GM18502 (cell line): ENCODE measurements around the gene TBC1D19.
A peak's percentile ranks its signal among the peaks of the same experiment; 100 is the strongest.

Source experiments
- ATAC-seq: cut with Tn5 transposase; IDR thresholded peaks from one replicate; pipeline ENCODE4 v1.9.1; 2021; ENCODE audit warnings: mild to moderate bottlenecking; ENCODE audit not compliant: unreplicated experiment, poor library complexity

The TBC1D19 gene

DNA sequence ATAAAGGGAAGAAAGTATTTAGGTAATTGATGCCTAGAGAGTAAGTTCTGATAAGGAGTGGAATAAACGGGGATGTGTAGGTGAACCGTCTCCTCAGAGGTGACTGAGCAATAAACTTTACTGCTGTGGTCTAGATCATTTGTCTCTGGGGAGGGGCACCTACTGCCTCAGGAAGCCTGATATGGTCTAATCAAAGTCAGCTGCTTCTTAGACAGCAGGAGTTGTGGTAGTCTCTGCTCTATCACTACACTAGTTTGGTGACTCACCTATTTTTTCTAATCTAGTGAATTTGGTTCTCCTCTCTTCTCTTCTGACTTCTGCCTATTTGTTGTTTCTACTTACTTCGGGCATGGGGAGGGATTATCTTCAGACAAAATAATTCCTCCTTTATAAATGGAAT lies 181.6 kb downstream of the TBC1D19 start:
- ATAC-seq: no peak

DNA sequence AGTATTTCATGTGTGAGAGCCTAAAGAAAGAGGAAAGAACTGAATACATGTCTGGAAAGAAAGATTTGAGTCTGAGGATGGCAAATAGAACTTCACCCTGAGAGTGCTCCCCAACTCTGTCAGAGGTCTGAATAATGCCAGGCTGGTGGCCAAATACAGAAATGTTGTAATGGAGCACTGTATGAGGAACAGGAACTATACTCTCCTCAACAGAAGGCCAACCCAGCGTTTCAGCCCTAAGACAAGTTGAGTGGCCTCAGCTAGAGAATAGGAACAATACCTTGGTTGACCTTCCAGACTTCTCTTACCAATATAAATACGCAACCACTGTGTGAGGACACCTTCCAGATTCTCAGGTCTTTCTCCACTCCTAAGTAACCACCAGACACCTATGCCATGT lies 182.3 kb downstream of the TBC1D19 start:
- no peak for ATAC-seq

DNA sequence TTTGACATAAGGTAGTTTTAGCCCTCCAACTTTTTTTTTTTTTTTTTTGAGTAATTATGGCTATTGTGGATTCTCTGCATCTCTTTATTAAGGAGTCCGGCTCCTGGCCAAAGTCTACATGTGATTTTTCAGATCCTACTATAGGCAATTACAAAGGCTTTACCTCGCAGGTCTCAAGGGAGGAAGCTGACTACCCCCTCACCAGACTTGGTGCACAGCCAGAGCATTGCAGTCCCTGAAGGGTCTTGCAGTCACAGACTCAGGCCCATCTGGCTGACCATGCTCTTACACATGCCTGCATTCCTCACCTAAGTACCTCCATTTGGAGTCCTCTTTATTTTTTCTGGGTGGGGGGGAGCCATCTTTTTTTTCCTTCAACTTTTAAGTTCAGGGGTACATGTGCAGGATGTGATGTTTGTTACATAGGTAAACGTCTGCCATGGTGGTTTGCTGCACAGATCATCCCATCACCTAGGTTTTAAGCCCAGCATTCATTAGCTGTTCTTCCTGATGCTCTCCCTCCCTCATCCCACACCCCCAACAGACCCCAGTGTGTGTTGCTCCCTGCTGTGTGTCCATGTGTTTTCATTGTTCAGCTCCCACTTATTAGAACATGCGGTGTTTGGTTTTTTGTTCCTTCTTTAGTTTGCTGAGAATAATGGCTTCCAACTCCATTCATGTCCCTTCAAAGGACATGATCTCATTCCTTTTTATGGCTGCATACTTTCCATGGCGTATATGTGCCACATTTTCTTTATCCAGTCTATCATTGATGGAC lies 188.4 kb downstream of the TBC1D19 start:
- no peak for ATAC-seq

DNA sequence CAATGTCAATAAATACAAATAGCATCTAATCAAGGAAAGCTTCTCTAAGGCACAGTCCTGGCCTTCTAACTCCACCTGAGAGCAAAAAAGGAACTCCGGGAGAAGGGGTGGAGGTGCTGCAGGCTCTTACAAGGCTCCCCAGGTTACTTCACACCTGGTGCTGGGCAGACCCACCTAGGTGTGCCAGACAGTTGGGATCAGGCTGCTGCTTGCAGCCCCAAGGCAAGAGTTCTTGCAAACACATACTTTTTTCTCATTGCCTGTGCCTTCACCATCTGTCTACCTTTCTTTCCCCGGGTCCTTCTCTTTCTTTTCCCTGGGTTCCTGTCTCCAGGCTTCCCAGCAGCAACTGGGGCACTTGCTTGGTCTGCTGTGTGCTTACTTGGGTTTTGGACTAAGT lies 195.3 kb downstream of the TBC1D19 start:
- no peak for ATAC-seq

- no peak for ATAC-seq
These were observed 195.8 kb downstream of the TBC1D19 start for GRCh38 chr4:26779674-26780073.

- peak; percentile 89 for ATAC-seq
These were observed 196.7 kb downstream of the TBC1D19 start for GRCh38 chr4:26780539-26780938.

DNA sequence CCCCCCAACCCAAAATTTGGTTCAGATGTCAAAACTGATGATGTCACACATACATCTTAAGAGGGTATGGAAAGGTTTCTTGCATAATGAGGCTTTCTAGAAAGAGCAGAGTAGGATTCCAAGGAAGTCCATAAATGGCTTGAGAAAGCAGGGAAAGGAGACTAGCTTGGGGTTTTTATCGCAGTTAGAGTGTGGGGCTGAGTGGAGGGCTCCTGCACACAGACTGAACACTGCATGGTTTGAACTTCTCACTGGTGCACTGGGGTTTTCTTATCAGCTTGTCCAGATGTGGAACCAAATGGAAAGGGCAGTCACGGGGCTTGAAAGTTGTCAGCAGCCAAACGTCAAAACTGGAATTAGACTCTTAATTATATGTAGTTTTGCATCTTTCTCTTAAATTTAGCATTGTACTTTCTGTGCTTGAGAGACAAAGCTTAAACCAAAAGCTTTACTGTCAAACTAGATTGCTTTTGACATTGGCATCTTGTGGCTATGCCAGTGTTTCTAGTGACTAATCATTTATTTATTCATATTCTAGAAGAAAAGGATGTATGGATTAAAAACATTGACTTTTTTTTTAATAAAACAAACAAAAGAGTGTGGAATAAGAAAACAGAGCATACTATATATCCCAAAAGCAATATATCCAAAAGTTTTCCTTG lies 198.4 kb downstream of the TBC1D19 start:
- ATAC-seq: no peak

GRCh38 chr4:26782830-26783202 lies 198.9 kb downstream of the TBC1D19 start:
- no peak for ATAC-seq

GRCh38 chr4:26784207-26784865 lies 200.5 kb downstream of the TBC1D19 start:
- no peak for ATAC-seq

DNA sequence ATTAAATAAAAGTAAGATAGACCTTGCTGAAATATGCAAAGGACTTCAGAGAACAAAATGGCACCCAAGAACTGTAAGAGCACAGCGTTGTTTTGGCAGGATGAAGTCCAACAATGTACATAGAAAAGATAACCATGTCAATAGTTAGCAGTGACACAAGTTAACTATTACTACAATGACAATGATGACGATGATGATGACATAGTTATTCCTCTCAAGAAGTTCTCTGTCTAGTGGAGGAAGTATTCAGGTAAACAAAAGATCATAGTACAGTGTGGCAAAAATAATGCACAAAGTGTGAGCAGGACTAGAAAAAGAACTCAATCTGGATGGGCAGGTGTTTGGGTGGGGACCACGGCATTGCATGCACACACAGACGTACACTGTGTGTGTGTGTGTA lies 201.4 kb downstream of the TBC1D19 start:
- ATAC-seq: no peak

DNA sequence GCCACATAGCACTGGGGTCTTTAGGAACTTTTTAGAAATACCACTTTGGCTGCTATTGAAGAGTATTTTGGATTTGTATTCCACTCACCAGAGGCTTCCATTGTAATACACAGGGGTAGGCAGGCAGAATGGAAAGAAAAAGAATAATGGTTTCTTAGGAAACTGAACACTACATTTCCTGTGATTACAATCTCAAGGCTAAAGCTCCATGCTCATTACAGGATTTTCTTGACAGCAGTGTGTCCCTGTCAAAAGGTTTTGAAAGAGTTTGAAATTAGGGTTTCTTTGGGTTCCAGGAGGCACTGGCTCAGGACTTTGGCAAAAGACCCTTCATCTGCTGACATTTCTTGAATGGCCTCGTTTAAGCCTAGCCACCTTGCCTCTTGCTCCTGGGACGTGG lies 201.9 kb downstream of the TBC1D19 start:
- no peak for ATAC-seq

DNA sequence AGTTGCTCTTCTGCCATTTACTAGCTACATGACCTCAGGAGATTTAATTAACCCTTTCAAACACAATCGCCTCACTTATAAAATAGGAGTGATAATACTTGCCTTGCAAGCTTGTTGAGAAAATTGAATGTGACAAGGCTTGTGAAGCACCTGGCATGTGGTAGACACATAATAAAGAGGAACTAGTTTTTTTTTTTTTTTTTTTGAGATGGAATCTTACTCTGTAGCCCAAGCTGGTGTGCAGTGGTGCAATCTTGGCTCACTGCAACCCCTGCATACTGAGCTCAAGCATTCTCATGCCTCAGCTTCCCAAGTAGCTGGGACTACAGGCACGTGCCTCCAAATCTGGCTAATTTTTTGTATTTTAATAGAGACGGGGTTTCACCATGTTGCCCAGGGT lies 203.0 kb downstream of the TBC1D19 start:
- no peak for ATAC-seq

- peak; percentile 60 for ATAC-seq
These were observed 203.8 kb downstream of the TBC1D19 start for GRCh38 chr4:26787461-26788340.

- peak; percentile 22 for ATAC-seq
These were observed 204.5 kb downstream of the TBC1D19 start for GRCh38 chr4:26788341-26788733.

GRCh38 chr4:26789208-26789607 lies 205.3 kb downstream of the TBC1D19 start:
- no peak for ATAC-seq

- ATAC-seq: no peak
These were observed 207.5 kb downstream of the TBC1D19 start for GRCh38 chr4:26791346-26791745.

DNA sequence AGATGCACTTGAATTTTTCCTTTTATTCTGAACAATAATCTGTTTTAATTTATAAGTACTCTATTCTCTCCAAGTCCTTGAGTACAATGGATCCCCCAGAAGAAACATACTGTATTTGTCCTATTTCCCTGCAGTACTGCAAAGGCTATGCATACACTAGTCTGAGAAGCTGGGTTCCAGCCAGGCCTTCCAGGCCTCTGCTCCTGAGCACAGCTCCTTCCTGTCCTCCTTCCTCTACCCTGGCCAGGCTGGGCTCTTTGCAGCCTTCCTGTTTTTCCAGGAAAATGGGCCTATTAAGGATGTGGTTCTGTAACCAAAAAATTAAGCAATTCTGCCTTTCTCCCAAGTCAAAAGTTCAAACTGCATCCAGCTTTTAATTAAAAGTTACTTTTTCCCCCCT lies 208.8 kb downstream of the TBC1D19 start:
- ATAC-seq: no peak

DNA sequence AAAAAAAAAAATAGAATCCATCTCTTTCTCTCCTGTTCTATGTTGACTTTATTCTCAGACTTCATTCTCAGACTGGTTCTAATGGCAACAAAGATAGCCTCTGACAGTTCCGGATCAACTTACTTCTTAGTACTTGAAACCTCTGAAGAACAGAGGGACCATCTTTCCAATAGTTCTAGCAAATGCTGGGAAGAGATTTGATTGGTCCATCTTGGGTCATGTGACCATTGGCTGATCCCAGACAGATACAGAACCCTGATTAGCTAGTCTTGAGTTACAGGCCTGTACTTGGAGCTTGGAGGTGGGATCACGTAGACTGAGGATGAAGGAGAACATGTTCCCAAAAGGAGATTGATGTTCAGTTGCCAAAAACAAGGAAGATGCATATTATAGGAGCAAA lies 209.9 kb downstream of the TBC1D19 start:
- no peak for ATAC-seq

- no peak for ATAC-seq
These were observed 212.2 kb downstream of the TBC1D19 start for GRCh38 chr4:26796081-26796480.

GRCh38 chr4:26802790-26803189 lies 218.9 kb downstream of the TBC1D19 start:
- no peak for ATAC-seq
